GM12801 (cell line): ENCODE data around the gene ZNF366.

Experiments used
- TF ChIP-seq, protein P1 (sequence below): IDR thresholded peaks from one replicate; pipeline ENCODE4 v1.5.1; 2011; ENCODE audit warnings: control low read depth; ENCODE audit not compliant: insufficient read length; ENCODE audit errors: extremely low read depth

Gene ZNF366

DNA sequence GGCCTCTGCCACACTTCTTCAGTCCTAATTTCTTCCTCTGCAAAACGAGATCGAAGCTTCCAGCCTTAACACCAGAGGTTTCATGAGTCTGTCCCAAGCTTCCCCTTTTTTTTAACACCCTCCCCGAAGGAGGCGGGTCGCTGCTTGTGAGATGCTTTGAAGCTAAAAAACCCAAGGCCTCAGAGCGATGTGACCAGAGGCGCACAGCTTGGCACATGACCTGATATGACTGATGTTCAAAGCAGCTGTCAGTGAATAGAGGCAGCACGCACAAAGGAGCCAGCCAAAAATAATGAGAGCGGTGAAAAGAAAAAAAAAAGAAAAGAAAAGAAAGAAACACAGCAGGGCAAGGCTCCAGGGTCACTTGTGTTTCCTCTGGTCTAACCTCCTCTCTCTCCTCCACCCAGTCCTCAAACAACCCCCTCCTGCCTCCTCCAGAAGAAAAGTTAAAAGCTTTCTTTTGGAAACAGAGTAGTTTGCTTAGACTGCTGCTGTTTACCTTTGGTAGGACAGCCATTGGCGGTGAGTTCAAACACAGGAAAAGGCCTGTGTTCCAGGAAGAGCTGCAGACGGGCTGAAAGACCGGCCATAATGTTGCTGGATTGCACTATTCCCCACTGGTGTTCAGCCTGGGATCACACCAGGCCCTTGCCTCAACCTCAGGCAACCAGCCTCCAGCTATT, 10.9 kb upstream of the ZNF366 start:
- TF ChIP-seq, protein P1, sequence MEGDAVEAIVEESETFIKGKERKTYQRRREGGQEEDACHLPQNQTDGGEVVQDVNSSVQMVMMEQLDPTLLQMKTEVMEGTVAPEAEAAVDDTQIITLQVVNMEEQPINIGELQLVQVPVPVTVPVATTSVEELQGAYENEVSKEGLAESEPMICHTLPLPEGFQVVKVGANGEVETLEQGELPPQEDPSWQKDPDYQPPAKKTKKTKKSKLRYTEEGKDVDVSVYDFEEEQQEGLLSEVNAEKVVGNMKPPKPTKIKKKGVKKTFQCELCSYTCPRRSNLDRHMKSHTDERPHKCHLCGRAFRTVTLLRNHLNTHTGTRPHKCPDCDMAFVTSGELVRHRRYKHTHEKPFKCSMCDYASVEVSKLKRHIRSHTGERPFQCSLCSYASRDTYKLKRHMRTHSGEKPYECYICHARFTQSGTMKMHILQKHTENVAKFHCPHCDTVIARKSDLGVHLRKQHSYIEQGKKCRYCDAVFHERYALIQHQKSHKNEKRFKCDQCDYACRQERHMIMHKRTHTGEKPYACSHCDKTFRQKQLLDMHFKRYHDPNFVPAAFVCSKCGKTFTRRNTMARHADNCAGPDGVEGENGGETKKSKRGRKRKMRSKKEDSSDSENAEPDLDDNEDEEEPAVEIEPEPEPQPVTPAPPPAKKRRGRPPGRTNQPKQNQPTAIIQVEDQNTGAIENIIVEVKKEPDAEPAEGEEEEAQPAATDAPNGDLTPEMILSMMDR: no peak

- TF ChIP-seq, protein P1: no peak
Measured at GRCh38 chr5:72516916-72517315, 9.7 kb upstream of the ZNF366 start.

DNA sequence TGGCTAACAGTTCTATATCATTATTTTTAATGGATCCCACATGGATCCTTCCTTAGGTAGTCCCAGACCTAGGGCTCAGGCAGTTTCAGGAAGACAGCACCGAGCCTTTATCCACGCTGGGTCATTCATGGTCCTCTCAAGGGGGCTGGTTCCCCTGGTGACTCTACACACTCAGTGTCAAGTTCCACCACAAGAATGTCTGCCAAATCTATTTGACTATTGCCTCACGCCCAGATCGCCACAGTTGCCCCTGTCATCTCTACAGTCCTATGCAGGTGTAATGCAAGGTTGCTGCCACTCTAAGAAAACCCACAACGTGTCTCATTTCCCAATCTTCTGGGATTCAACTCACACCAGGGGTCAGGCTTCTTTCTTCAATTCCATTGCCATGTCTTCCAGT, 8.0 kb upstream of the ZNF366 start:
- TF ChIP-seq, protein P1: no peak

- TF ChIP-seq, protein P1: no peak
Measured at GRCh38 chr5:72512593-72512860, 5.3 kb upstream of the ZNF366 start.

DNA sequence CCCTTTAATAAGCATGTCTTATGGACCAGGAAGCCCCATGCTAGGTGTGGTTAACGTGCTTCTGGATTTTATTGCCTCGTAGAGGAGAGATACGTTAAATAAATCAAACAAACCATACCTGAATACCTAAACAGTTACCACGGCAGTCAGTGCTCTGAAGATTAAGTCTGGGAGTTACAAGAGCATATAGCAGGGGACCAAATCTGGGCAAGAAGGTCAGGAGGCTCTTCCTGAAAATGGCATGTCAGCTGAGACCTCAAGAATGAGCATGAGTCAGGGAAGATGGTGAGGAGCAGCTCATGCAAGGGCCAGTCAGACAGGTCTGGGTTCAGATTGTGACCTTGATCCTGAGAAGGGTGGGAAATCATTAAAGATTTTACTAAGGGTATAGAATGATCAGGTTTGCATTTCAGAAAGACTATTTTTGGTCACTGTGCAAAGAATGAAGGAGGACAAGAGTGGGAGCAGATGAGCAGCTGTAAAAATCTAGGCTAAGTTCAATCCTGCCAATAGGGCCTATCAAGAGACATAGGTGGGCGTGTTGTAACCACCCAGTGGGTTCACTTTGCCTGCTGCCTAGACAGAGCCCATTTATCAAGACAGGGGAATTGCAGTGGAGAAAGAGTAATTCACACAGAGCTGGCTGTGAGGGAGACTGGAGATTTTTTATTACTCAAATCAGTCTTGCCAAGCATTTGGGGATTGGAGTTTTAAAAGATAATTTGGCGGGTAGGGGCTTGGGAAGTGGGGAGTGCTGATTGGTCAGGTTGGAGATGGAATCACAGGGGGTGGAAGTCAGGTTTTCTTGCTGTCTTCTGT, 4.8 kb upstream of the ZNF366 start:
- TF ChIP-seq, protein P1: no peak

DNA sequence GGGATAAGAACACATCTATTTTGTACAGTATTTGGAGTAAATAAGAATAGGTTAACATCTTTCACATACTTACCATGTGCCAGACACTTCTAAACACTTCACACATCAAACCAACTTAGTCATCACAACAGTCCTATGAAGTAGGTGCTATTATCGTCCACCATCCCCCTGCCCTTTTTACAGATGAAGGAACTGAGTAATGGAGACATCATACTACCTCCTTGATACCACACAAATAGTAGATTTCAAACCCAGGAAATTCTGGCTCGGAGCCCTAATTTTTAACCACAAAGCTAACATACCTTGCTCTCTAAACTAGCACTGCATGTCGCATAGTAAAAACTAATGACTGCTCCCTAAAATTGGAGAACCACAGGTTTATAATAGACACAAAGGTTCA, 4.2 kb upstream of the ZNF366 start:
- TF ChIP-seq, protein P1: no peak

DNA sequence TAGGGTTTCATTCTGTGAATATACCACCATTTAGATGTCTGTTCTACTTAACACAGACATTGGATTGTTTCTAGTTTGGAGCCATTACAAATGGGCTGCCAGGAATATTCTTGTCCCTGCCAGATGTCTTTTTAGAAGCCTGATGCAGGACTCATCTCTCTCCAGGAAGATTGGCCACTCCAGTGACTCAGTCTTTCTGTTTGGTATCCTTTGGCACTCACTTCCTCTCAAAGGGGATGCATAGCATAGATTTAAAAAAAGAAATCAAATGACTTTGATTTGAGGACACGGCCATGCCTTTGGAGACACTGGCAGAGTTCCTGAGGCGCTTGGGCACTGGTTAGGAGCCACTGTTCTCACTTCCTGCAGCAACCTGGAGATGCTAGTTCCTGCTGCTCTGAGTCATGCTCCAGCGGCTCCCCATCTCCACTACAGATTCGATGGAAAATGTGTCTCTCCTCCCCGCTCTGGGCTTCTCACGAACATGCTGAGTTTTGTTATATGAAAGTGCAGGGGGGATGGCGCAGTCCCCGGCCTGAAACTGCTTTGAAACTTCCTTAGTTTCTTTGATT, 3.5 kb upstream of the ZNF366 start:
- TF ChIP-seq, protein P1: no peak
